Right ventricle myocardium inferior (tissue), 1 donor: ENCODE data around the gene CAMKK2. TPM values are rescaled to one million over a fixed set of nuclear protein-coding genes. Genes with fewer than 3 reads are reported as not detected.
"Not testable (repeated sequence)": the region's sequence is repeated elsewhere in the genome, so short reads cannot be mapped to it uniquely, and the experiment has no call there.

Source experiments
- ATAC-seq: fragments of 200-7000 bp; cut with Tn5 transposase; one replicate; pipeline ENCODE4 v1.9.1; 2020; ENCODE audit warnings: mild to moderate bottlenecking, moderate library complexity
- DNase-seq: peaks from one replicate; pipeline ENCODE4 v3.0.0; 2021; ENCODE audit errors: missing footprints
- intact Hi-C: fragments of 100-400 bp; cut with DNase I; formaldehyde crosslinking; loops from one replicate; pipeline ENCODE4 v1.11.0; 2022
- total RNA-seq: library from RNA; stranded (reverse); fragmentation: NEBNext Ultra II Directional; extraction: Animal tissue kit (Norgen Biotek cat#: 25700); gene quantifications from one replicate; pipeline ENCODE4 v1.2.1, GENCODE V29; 2021
- donor health status: DM: no; HTN: yes; CAD: no; lungs with severe emphysema.

The CAMKK2 gene
- total RNA-seq, 1 donor from 2014 or later = 15.2 TPM

DNA sequence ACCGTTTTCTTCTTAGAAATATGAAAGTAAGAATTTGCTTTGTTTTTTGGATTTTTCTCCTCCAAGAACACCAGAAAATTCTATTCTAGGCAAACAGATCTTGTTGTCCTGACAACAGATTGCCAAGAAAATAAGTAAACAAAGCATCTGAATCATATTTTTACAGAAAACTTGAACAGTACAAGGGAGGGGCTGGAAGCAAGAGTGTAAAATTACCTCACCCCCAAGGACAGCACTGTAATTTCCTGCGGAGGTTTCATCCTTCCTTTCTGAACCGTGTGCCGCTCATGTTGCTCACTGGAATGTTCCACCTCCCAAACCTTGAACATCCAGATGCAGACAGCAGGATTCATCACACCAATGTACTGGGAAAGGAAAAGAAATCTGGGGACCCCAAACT is 5.4 kb upstream of the CAMKK2 start:
- DNase-seq = no peak
- ATAC-seq = no peak
- intact Hi-C loops = no loop called here

DNA sequence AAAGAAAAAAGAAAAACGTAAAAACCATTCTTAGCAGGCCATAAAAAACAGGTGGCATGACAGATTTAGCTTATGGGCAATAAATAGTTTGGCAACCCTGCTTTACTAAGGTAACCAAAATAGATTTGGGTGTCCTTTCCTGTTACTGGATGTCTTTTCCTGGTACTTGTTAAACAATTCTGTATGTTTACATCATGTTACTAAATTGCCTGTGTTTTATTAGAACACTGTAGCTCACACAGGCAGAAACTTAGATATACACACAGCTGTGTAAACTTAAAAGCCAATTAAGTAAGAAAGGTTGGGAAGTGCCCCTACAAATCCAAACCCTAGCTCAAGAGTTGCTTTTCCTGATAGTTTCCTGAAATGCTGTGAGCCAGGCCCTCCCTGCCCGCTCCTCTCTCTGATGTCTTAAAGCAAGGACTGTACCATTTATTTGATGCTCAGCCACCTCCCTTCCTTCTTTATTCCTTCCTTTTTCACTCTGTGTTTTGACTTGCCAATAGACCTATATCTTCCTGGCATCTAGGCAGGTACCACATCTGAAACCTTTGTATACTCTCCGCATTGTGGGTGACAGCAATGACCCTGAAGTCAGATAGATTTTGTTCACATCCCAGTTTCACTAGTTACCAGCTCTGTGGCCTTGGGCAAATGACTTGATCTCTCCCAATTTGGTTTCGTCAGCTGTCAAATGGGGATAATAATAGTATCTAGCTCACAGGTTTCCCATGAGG is 3.7 kb upstream of the CAMKK2 start:
- intact Hi-C loops = no loop called here
- DNase-seq (no peak), ATAC-seq (no peak)

- intact Hi-C loops = loop anchor here (10.0 kb wide), 1 partner anchor 385 kb away; no protein-coding TSS in a partner anchor
- DNase-seq (no peak), ATAC-seq (no peak)
These were observed 3.2 kb upstream of the CAMKK2 start for GRCh38 chr12:121299662-121300061.

DNA sequence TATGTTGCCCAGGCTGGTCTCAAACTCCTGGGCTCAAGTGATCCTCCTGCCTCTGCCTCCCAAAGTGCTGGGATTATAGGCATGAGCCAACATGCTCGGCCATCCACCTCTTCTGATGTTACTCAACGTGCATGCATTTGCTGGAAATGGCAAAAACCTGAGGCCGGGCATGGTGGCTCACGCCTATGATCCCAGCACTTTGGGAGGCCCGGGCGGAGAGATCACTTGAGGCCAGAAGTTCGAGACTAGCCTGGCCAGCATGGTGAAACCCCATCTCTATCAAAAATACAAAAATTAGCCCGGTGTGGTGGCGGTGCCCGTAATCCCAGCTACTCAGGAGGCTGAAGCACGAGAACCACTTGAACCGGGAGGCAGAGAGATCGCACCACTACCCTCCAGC is 1.9 kb upstream of the CAMKK2 start:
- intact Hi-C loops = loop anchor here (10.0 kb wide), 1 partner anchor 386 kb away; no protein-coding TSS in a partner anchor
- ATAC-seq, DNase-seq: not testable (repeated sequence)

DNA sequence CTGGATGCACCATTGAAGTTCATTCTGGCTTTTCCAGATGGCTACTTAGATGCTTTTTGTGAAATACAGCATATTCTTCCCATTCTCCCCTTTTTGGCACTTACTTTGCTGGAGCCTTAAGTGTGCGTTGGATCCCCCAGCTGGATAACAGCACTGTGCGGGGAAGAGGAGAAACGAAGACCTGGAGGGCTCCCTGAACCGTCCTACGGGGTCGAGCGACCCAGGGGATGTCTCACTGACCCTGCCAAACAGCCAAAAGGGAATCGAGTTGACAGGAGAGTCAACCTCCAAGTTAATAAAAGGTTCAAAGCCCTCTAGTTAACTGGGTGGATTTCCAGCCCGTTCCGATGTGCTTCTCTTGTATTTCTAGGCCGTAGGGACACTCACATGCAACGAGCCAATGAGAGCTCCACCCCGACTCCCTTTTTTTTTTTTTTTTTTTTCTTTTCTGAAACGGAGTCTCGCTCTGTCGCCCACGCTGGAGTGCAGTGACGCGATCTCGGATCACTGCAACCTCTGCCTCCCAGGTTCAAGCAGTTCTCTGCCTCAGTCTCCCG is 1.0 kb upstream of the CAMKK2 start:
- ATAC-seq (peak; percentile 27), DNase-seq (no peak)
- intact Hi-C loops = loop anchor here (10.0 kb wide), 1 partner anchor 387 kb away; no protein-coding TSS in a partner anchor

DNA sequence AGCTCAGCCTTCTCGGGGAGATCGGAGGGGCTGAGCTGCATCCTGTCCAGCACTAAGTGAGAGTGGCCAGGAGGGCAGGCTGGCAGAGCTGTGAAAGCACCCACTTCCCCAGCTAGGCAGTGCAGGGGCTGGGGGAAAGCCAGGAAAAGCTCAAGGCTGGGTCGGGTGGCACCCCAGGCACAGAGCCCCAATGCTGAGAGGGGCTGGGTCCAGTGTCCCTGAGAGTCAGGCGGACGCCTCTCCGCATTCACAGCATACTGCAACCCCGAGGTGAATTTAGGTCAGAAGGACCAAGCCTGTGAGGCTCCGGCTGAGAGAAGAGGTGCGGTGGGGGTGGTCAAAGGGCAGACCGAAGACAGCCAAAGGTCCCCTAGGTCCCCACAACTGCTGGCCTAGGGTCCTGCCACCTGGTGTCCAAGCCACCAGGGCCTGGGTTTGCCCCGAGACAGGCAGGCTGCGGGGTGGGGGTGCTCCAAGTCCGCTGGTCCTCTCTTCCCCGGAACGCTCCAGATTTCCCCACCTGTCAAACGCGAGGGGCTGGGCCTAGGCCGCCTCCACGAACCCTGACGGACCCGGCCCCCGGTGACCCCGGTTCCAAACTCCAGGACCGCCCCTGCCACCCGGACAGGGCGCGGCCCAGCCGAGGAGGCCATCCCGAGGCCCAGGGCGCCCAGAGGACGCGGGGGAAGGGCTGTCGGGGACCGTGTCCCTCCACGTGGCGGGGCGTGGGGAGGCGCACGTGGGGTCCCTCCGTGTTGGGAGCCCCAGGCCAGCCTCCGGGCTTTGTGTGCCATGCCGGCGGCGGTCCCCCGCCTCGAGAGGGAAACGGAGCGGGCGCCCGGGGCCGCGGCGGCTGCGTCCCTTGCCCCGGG is 527 bp downstream of the CAMKK2 start:
- intact Hi-C loops = loop anchor here (10.0 kb wide), 1 partner anchor 389 kb away; no protein-coding TSS in a partner anchor
- DNase-seq = no peak
- peak; percentile 16 for ATAC-seq

DNA sequence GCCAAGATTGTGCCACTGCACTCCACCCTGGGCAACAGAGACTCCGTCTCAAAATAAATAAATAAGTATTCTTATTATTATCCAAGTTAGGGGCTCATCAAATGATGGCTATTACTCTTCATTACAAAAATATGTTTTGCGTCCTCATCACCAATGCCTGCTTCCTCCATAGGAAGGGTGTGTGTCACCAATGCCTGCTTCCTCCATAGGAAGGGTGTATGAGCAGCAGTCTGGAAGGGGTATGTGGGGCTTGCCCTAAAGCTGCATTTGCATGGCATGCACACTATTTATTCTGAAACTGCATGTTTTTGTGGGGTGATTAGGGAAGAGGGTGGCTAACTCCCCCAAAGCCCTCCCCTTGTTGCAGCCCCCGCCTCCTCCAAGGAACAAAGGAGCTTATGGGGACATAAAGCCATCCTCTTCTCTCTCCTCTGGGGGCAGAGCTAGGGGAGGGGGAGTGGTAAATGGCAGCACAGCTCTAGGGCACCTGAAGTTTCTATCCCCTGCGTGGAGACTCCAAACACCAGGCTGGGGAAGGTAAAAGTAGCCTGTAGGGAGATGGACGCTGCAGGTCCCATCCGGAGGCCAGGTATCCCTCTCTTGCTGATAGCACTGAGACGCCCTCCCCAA is 1.3 kb downstream of the CAMKK2 start:
- DNase-seq = no peak
- intact Hi-C loops = loop anchor here (10.0 kb wide), 1 partner anchor 390 kb away; no protein-coding TSS in a partner anchor
- no peak for ATAC-seq

DNA sequence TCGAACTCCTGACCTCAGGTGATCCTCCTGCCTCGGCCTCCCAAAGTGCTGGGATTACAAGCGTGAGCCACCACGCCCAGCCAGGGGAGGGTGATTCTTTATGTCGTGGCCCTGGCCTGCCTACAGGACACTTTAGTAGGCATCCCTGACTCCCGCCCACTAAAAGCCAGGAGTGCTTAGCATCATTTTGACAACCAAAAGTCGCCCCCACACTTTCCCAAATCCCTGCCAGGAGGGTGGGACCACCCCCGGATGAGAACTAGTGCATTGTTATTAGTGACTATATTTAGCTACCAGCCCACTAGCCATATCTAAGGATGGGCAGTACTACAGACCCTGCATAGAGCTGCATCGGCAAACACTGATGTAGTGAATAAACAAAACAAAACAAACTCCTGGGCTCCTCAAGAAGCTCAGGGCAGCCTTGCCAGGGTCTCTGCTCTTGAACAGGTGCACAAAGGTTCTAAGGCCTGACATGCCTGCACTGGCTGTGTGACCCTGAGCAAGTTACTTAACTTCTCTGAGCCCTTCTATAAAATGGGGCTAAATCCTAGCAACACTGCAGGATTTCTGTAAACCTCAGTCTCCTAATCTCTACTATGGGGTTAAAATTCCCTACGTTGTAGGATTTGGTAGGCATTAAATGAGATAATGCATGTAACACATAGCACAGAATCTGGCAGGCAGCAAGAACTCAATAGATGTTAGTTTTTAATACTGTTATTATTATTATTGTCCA is 2.2 kb downstream of the CAMKK2 start:
- ATAC-seq (no peak), DNase-seq (no peak)
- intact Hi-C loops = loop anchor here (10.0 kb wide), 1 partner anchor 390 kb away; no protein-coding TSS in a partner anchor

GRCh38 chr12:121293603-121294002 is 2.9 kb downstream of the CAMKK2 start:
- intact Hi-C loops = loop anchor here (10.0 kb wide), 1 partner anchor 391 kb away; no protein-coding TSS in a partner anchor
- ATAC-seq = no peak
- DNase-seq = no peak

DNA sequence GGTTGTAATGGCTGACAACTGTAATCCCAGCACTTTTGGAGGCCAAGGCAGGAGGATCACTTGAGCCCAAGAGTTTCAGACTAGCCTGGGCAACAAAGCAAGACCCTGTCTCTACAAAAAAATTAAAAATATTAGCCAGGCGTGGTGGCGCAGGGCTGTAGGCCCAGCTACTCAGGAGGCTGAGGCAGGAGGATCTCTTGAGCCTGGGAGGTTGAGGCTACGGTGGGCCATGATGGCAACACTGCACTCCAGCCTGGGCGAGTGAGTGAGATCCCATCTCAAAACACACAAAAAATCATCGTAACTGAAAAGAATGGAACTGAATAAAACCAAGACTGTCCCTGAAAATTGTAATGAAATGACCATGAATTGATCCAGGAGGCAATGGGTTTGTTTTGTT is 6.1 kb downstream of the CAMKK2 start:
- intact Hi-C loops = loop anchor here (10.0 kb wide), 1 partner anchor 394 kb away; no protein-coding TSS in a partner anchor
- ATAC-seq (no peak), DNase-seq (no peak)

- no peak for DNase-seq
- ATAC-seq = no peak
- intact Hi-C loops = loop anchor here (10.0 kb wide), 1 partner anchor 395 kb away; no protein-coding TSS in a partner anchor
These were observed 6.5 kb downstream of the CAMKK2 start for GRCh38 chr12:121289962-121290361.

- DNase-seq = no peak
- intact Hi-C loops = no loop called here
- ATAC-seq = no peak
These were observed 7.5 kb downstream of the CAMKK2 start for GRCh38 chr12:121288986-121289385.

GRCh38 chr12:121288158-121288845 is 8.2 kb downstream of the CAMKK2 start:
- intact Hi-C loops = no loop called here
- DNase-seq = no peak
- ATAC-seq = peak; percentile 14

DNA sequence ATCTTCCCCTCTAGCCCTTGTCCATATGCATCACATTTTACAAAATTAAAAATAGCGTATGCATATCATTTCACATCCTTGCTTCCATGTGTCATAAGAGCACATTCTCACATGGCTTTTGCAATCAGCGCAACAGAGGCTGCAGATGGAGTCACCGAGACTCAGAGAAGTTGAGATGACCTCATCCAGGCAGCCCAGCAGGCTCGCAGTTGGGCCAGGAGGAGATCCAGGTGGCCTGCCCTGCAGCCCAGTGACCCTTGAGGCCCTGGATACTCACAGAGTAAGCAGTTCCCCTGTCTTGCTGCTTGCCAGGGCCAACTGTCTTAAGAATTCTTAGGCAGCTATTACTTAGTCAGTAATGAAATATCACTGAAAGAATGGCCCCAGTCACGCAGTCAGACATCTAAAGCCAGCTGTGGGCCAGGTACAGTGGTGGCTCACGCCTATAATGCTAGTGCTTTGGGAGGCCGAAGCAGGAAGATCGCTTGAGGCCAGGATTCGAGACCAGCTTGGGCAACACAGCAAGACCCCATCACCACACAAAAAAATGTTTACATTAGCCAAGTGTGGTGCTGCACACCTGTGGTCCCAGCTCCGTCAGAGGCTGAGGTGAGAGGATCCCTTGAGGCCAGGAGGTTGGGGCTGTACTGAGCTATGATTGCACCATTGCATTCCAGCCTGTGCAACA is 9.1 kb downstream of the CAMKK2 start:
- DNase-seq (no peak), ATAC-seq (no peak)
- intact Hi-C loops = no loop called here

GRCh38 chr12:121285856-121286255 is 10.7 kb downstream of the CAMKK2 start:
- no peak for DNase-seq
- intact Hi-C loops = no loop called here
- no peak for ATAC-seq

GRCh38 chr12:121284551-121285390 is 11.7 kb downstream of the CAMKK2 start:
- ATAC-seq = no peak
- DNase-seq = no peak
- intact Hi-C loops = no loop called here
